T-helper 17 cell (primary cell): ENCODE measurements around the gene DYRK3. TPM values are rescaled to one million over a fixed set of nuclear protein-coding genes. Genes with fewer than 3 reads are reported as not detected.
"Not testable (repeated sequence)": the region's sequence is repeated elsewhere in the genome, so short reads cannot be mapped to it uniquely, and the experiment has no call there.

Experiments used
- ATAC-seq: fragments of 150-1000 bp; cut with Tn5 transposase; 2 replicates; pipeline ENCODE4 v1.10.0; 2021; ENCODE audit warnings: mild to moderate bottlenecking, moderate library complexity
- DNase-seq, 3 donors: peaks; one replicate each; pipeline versions ENCODE4 v3.0.0 to v3.0.0-alpha.2; 2020 to 2021
- H3K9me3 ChIP-seq: one replicate; pipeline ENCODE4 v1.7.0; 2013; ENCODE audit warnings: low read length, mild to moderate bottlenecking; ENCODE audit not compliant: control insufficient read depth, poor library complexity, severe bottlenecking
- H3K27ac Mint-ChIP-seq: one replicate; pipeline ENCODE4 v1.8.0; 2022; ENCODE audit warnings: mild to moderate bottlenecking, moderate library complexity, mixed read lengths
- H3K27me3 Mint-ChIP-seq: one replicate; pipeline ENCODE4 v1.8.0; 2022; ENCODE audit warnings: mixed read lengths
- H3K36me3 Mint-ChIP-seq: one replicate; pipeline ENCODE4 v1.8.0; 2022; ENCODE audit warnings: low read depth, mixed read lengths
- H3K4me1 Mint-ChIP-seq: one replicate; pipeline ENCODE4 v1.8.0; 2022; ENCODE audit warnings: mild to moderate bottlenecking, mixed read lengths
- H3K4me3 Mint-ChIP-seq: one replicate; pipeline ENCODE4 v1.8.0; 2022; ENCODE audit warnings: mild to moderate bottlenecking, moderate library complexity, mixed read lengths
- total RNA-seq, 4 donors: library from RNA in 2 of 4; stranded (reverse) in 2 of 4; gene quantifications; one replicate each; pipeline ENCODE4 v1.2.3 and lab custom pipeline; 2022 to 2026

Gene DYRK3
- total RNA-seq, 2 donors from 2014 or later, result 3.0 to 3.6 TPM

- Mint-ChIP-seq H3K27ac (no peak overlapping the region), H3K36me3 (peaks cover 5% of the 10 kb centered on the region), H3K4me3 (no peak overlapping the region), H3K4me1 (peaks cover 6% of the 10 kb centered on the region), H3K27me3 (no peaks in the 10 kb centered on the region)
- no peak for ATAC-seq
- no peaks in the 10 kb centered on the region for H3K9me3 ChIP-seq
- DNase-seq, result no peak
Observed at GRCh38 chr1:206604861-206605260, 30.5 kb upstream of the DYRK3 start.

- DNase-seq (no peak), ATAC-seq (peak; percentile 60)
- H3K27ac Mint-ChIP-seq, result peak overlapping the region; percentile 41
- H3K36me3 Mint-ChIP-seq, result peaks cover 5% of the 10 kb centered on the region
- no peaks in the 10 kb centered on the region for H3K27me3 Mint-ChIP-seq
- H3K9me3 ChIP-seq, result no peaks in the 10 kb centered on the region
- peaks cover 14% of the 10 kb centered on the region for H3K4me1 Mint-ChIP-seq
- H3K4me3 Mint-ChIP-seq, result no peak overlapping the region
Observed at GRCh38 chr1:206606867-206607266, 28.5 kb upstream of the DYRK3 start.

GRCh38 chr1:206608108-206608698 lies 27.1 kb upstream of the DYRK3 start:
- no peak for ATAC-seq
- H3K4me1 Mint-ChIP-seq, result peaks cover 16% of the 10 kb centered on the region
- H3K4me3 Mint-ChIP-seq, result no peak overlapping the region
- H3K36me3 Mint-ChIP-seq, result peaks cover 5% of the 10 kb centered on the region
- H3K27me3 Mint-ChIP-seq, result no peaks in the 10 kb centered on the region
- peak in 2 of 3 donors; percentile 29 to 48 for DNase-seq
- no peak overlapping the region for H3K27ac Mint-ChIP-seq
- H3K9me3 ChIP-seq, result no peaks in the 10 kb centered on the region

GRCh38 chr1:206609229-206609991 lies 25.9 kb upstream of the DYRK3 start:
- peak overlapping the region; percentile 98 for H3K27ac Mint-ChIP-seq
- H3K4me3 Mint-ChIP-seq, result no peak overlapping the region
- H3K9me3 ChIP-seq, result no peaks in the 10 kb centered on the region
- H3K36me3 Mint-ChIP-seq, result peaks cover 5% of the 10 kb centered on the region
- DNase-seq (no peak), ATAC-seq (no peak)
- H3K4me1 Mint-ChIP-seq, result peaks cover 16% of the 10 kb centered on the region
- no peaks in the 10 kb centered on the region for H3K27me3 Mint-ChIP-seq

- peaks cover 2% of the 10 kb centered on the region for H3K36me3 Mint-ChIP-seq
- H3K4me3 Mint-ChIP-seq, result peak within 1 kb of the TSS; percentile 94
- H3K9me3 ChIP-seq, result no peaks in the 10 kb centered on the region
- DNase-seq, result peak; percentile 92 to 96 (median 93)
- ATAC-seq, result peak; percentile 98
- H3K4me1 Mint-ChIP-seq, result peaks cover 18% of the 10 kb centered on the region
- H3K27me3 Mint-ChIP-seq, result peaks cover 10% of the 10 kb centered on the region
- peak within 1 kb of the TSS; percentile 98 for H3K27ac Mint-ChIP-seq
Observed at GRCh38 chr1:206612129-206612876, 23.0 kb upstream of the DYRK3 start, which contains the start of gene EIF2D. TSS of gene EIF2D (minus strand) at chr1:206612465. CDS start at chr1:206612342, 123 bp downstream.

- not testable (repeated sequence) for H3K4me1 Mint-ChIP-seq, H3K9me3 ChIP-seq, H3K4me3 Mint-ChIP-seq, ATAC-seq, DNase-seq, H3K36me3 Mint-ChIP-seq, H3K27ac Mint-ChIP-seq
- peaks cover 29% of the 10 kb centered on the region for H3K27me3 Mint-ChIP-seq
Observed at GRCh38 chr1:206626396-206626795, 8.9 kb upstream of the DYRK3 start.

GRCh38 chr1:206628916-206629315 lies 6.4 kb upstream of the DYRK3 start:
- peaks cover 6% of the 10 kb centered on the region for H3K4me1 Mint-ChIP-seq
- H3K27me3 Mint-ChIP-seq, result peaks cover 42% of the 10 kb centered on the region
- H3K4me3 Mint-ChIP-seq, result no peak overlapping the region
- H3K36me3 Mint-ChIP-seq, result no peaks in the 10 kb centered on the region
- no peak for DNase-seq
- H3K27ac Mint-ChIP-seq, result no peak overlapping the region
- no peak for ATAC-seq
- H3K9me3 ChIP-seq, result no peaks in the 10 kb centered on the region

GRCh38 chr1:206631085-206631509 lies 4.2 kb upstream of the DYRK3 start:
- Mint-ChIP-seq H3K27me3 (peaks cover 32% of the 10 kb centered on the region), H3K4me3 (no peak overlapping the region), H3K4me1 (peaks cover 16% of the 10 kb centered on the region), H3K27ac (no peak overlapping the region), H3K36me3 (no peaks in the 10 kb centered on the region)
- DNase-seq, result no peak
- no peaks in the 10 kb centered on the region for H3K9me3 ChIP-seq
- ATAC-seq, result no peak

- peaks cover 25% of the 10 kb centered on the region for H3K27me3 Mint-ChIP-seq
- no peak overlapping the region for H3K27ac Mint-ChIP-seq
- ATAC-seq, result no peak
- no peak for DNase-seq
- peaks cover 17% of the 10 kb centered on the region for H3K4me1 Mint-ChIP-seq
- H3K9me3 ChIP-seq, result no peaks in the 10 kb centered on the region
- peak overlapping the region; percentile 28 for H3K4me3 Mint-ChIP-seq
- no peaks in the 10 kb centered on the region for H3K36me3 Mint-ChIP-seq
Observed at GRCh38 chr1:206633708-206634121, 1.6 kb upstream of the DYRK3 start.

- peaks cover 17% of the 10 kb centered on the region for H3K4me1 Mint-ChIP-seq
- ATAC-seq (peak; percentile 21), DNase-seq (peak; percentile 58 to 66 (median 62))
- H3K27ac Mint-ChIP-seq, result peak overlapping the region; percentile 93
- peaks cover 23% of the 10 kb centered on the region for H3K27me3 Mint-ChIP-seq
- H3K4me3 Mint-ChIP-seq, result peak overlapping the region; percentile 93
- no peaks in the 10 kb centered on the region for H3K36me3 Mint-ChIP-seq
- no peaks in the 10 kb centered on the region for H3K9me3 ChIP-seq
Observed at GRCh38 chr1:206634365-206635079, 814 bp upstream of the DYRK3 start.

- Mint-ChIP-seq H3K4me3 (peak overlapping the region; percentile 93), H3K4me1 (peaks cover 17% of the 10 kb centered on the region), H3K36me3 (no peaks in the 10 kb centered on the region), H3K27me3 (peaks cover 23% of the 10 kb centered on the region), H3K27ac (no peak overlapping the region)
- ATAC-seq (no peak), DNase-seq (no peak)
- H3K9me3 ChIP-seq, result no peaks in the 10 kb centered on the region
Observed at GRCh38 chr1:206635978-206636345, 626 bp downstream of the DYRK3 start.

GRCh38 chr1:206636671-206637070 lies 1.3 kb downstream of the DYRK3 start:
- DNase-seq, result no peak
- peaks cover 20% of the 10 kb centered on the region for H3K27me3 Mint-ChIP-seq
- H3K27ac Mint-ChIP-seq, result peak overlapping the region; percentile 11
- no peak for ATAC-seq
- peaks cover 17% of the 10 kb centered on the region for H3K4me1 Mint-ChIP-seq
- no peaks in the 10 kb centered on the region for H3K9me3 ChIP-seq
- H3K4me3 Mint-ChIP-seq, result no peak overlapping the region
- H3K36me3 Mint-ChIP-seq, result no peaks in the 10 kb centered on the region

GRCh38 chr1:206637605-206638004 lies 2.3 kb downstream of the DYRK3 start:
- Mint-ChIP-seq H3K4me3 (no peak overlapping the region), H3K27ac (peak overlapping the region; percentile 11)
- DNase-seq, result no peak

More at GRCh38 chr1:206637605-206638004, 2.3 kb downstream of the DYRK3 start:
- no peak for ATAC-seq
- no peaks in the 10 kb centered on the region for H3K9me3 ChIP-seq
- Mint-ChIP-seq H3K4me1 (peaks cover 17% of the 10 kb centered on the region), H3K36me3 (no peaks in the 10 kb centered on the region), H3K27me3 (peaks cover 11% of the 10 kb centered on the region)
